GM12801 (cell line): Measurements from ENCODE around the gene WAPL.

ENCODE experiments used
- TF ChIP-seq, protein P1 (sequence below): IDR thresholded peaks from one replicate; pipeline ENCODE4 v1.5.1; 2011; ENCODE audit warnings: control low read depth; ENCODE audit not compliant: insufficient read length; ENCODE audit errors: extremely low read depth

Gene WAPL

DNA sequence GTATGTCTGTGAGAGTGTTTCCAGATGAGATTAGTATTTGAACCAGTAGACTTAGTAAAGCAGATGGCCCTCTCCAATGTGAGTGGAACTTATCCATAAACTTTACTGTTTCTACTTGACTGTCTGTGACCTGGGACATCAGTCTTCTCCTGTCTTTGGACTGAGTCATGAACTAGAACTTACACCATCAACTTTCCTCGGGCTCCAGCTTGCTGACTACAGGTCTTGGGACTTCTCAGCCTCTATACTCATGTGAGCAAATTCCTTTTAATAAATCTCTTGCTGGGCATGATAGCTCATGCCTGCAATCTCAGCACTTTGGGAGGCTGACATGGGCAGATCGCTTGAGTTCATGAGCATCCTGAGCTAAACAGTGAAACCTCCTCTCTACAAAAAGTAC, 25.7 kb upstream of the WAPL start:
- TF ChIP-seq, protein P1, sequence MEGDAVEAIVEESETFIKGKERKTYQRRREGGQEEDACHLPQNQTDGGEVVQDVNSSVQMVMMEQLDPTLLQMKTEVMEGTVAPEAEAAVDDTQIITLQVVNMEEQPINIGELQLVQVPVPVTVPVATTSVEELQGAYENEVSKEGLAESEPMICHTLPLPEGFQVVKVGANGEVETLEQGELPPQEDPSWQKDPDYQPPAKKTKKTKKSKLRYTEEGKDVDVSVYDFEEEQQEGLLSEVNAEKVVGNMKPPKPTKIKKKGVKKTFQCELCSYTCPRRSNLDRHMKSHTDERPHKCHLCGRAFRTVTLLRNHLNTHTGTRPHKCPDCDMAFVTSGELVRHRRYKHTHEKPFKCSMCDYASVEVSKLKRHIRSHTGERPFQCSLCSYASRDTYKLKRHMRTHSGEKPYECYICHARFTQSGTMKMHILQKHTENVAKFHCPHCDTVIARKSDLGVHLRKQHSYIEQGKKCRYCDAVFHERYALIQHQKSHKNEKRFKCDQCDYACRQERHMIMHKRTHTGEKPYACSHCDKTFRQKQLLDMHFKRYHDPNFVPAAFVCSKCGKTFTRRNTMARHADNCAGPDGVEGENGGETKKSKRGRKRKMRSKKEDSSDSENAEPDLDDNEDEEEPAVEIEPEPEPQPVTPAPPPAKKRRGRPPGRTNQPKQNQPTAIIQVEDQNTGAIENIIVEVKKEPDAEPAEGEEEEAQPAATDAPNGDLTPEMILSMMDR, result no peak

DNA sequence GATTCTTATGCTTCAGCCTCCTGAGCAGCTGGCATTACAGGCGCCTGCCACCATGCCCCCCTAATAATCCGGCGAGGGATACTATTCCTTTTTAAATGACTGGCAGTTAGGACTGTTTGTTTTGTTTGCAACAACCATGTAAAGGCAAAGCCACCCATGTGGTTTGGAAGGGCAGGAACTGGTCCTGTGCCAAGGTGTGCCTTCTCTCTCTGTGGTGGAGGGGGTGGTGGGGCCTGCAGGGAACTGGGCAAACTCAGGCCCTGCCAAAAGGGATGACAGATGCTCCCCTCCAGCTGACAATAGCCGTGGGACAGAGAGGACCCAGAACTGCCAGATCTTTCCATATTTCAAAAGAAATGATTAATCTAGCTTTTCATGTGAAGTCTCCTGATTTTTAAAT, 23.5 kb upstream of the WAPL start:
- TF ChIP-seq, protein P1, result no peak

DNA sequence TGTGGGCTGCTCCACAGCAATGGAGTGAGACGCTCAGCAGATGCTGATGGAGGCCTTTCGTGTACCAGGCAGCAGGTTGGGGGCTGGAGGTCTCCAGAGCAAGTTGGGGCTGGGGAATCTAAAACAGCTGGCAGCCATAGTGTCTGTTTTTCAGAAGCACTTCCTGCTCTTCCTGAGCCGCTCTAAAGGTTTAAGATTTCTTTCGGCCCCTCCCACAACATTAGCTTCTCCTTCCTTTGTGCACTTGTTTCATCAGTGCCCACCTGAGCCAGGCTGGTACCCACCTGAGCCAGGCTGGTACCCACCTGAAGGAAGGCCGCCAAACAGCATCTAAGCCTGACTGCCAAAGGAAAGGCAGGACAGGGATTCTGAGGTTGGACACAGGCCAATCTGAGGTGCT, 18.4 kb upstream of the WAPL start:
- TF ChIP-seq, protein P1, result no peak

DNA sequence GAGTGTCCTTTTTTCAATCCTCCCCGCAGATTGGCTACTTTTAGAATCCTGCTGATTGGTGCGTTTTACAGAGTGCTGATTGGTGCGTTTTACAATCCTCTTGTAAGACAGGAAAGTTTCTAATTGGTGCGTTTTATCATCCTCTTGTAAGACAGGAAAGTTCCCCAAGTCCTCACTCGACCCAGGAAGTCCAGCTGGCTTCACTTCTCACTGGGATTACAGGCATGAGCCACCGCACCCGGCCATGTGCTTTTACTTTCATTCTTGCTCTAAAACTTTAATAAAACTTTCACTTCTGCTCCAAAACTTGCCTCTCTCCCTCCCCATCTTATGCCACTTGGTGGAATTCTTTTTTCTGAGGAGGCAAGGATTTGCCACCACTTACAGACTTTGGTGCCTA, 17.0 kb upstream of the WAPL start:
- TF ChIP-seq, protein P1, result no peak

DNA sequence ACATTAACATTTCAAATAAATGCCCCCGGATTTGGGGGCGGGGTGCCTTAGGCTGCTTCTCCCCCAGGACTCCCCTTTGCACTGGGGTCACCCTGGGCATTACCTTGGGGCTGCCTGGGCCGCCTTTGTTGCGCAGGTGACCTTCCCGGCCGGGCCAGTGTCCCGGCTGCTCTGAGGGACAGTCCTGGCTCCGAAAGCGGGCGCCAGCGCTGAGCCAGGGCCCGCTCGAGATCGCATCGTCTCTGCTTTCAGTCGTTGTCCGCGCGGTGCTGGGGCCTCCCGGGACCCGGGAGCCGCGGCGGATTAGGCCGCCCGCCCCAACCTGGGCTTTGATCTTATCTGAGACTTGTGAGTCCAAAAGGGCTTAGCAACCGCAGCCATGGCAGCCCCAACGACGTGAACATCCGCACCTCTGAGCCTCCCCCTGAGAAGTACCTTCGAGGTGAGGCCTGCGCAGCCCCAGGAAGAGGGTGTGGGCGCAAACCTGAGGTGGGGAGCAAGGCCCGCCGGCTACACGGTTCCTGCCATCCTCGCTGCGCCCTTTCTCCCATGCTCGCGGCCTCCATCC, 14.8 kb upstream of the WAPL start:
- TF ChIP-seq, protein P1, result no peak

DNA sequence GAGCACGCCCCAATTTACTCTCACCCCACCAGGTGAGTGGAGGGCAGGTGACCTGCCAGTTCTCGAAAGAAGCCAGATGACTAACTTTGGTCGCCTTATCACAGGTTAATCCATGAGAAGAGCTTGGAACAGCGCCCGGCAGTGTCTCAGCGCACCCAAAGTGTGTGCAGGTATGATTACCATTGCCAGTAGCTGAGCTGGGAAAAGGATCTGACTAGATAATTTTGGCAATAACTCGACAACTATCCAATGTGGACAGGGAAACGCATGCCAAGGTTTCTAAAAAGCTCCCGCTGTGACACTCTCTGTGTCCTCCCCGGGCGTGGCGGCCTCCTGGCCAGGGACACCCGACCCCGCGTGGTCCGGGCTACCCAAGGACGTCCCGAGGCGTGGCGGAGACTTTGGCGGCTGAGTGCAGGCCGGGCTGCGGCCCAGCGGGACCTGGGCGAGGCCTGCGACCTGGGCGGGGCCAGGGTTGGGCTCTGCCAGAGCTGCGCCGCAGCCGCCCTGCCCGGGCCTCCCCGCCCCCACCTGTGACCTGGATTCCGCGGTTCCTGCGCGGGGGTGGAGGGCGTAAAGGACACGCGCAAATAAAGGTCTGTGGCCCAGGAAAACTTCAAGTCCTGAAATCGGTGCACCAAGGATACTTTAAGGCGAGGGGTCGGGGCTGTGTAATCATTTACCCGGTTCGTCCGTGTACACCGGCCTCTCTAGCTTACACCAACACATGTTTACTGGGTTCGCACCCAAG, 13.7 kb upstream of the WAPL start:
- TF ChIP-seq, protein P1, result no peak

DNA sequence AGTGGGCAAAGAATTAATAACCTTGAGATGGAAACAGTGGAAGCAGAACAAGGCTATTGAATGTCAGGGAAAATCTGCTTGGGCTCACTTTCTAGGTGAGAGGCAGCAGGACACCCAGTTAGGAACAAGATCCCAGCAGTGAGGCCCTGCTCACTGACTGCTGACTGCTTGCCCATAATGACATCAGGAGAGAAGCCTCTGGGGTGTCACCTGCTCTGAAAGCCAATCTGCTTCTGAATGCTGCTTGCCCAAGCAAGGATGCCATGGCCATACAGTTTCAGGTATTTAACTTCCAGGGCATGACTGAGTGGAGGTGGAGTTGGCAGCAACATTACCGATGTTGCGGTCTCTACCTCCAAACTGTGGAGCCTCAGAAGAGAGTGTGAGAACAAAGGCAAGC, 11.7 kb upstream of the WAPL start:
- TF ChIP-seq, protein P1, result no peak
